ENCODE results near the gene TLX2.

The TLX2 gene

GRCh38 chr2:74501335-74502071 is 12.7 kb upstream of the TLX2 start:
- no peak for DNase-seq (ENCODE audit: low read depth)
- no peak overlapping the region for H3K4me3 ChIP-seq (ENCODE audit: control insufficient read depth, low read depth, low read length)
- TF ChIP-seq CTCF (conservative IDR thresholded peaks at IDR 0.05; ENCODE audit: control insufficient read depth, insufficient read depth, low read depth, low read length): no peak

GRCh38 chr2:74502147-74502719 is 12.0 kb upstream of the TLX2 start:
- DNase-seq (ENCODE audit: low read depth): no peak
- peak overlapping the region; percentile 63 for H3K4me3 ChIP-seq (ENCODE audit: control insufficient read depth, low read depth, low read length)
- TF ChIP-seq CTCF (conservative IDR thresholded peaks at IDR 0.05; ENCODE audit: control insufficient read depth, insufficient read depth, low read depth, low read length): no peak

- H3K4me3 ChIP-seq (ENCODE audit: control insufficient read depth, low read depth, low read length): peak overlapping the region; percentile 63
- peak; percentile 19 for TF ChIP-seq CTCF (conservative IDR thresholded peaks at IDR 0.05; ENCODE audit: control insufficient read depth, insufficient read depth, low read depth, low read length)
- peak; percentile 89 for DNase-seq (ENCODE audit: low read depth)
These were observed 11.3 kb upstream of the TLX2 start for GRCh38 chr2:74502720-74503505.

GRCh38 chr2:74503506-74504475 is 10.5 kb upstream of the TLX2 start:
- DNase-seq (ENCODE audit: low read depth): no peak
- peak overlapping the region; percentile 63 for H3K4me3 ChIP-seq (ENCODE audit: control insufficient read depth, low read depth, low read length)
- no peak for TF ChIP-seq CTCF (conservative IDR thresholded peaks at IDR 0.05; ENCODE audit: control insufficient read depth, insufficient read depth, low read depth, low read length)

- peak overlapping the region; percentile 63 for H3K4me3 ChIP-seq (ENCODE audit: control insufficient read depth, low read depth, low read length)
- no peak for DNase-seq (ENCODE audit: low read depth)
- no peak for TF ChIP-seq CTCF (conservative IDR thresholded peaks at IDR 0.05; ENCODE audit: control insufficient read depth, insufficient read depth, low read depth, low read length)
These were observed 9.7 kb upstream of the TLX2 start for GRCh38 chr2:74504591-74504990.
